ENCODE measurements around the gene RMC1.

DNA sequence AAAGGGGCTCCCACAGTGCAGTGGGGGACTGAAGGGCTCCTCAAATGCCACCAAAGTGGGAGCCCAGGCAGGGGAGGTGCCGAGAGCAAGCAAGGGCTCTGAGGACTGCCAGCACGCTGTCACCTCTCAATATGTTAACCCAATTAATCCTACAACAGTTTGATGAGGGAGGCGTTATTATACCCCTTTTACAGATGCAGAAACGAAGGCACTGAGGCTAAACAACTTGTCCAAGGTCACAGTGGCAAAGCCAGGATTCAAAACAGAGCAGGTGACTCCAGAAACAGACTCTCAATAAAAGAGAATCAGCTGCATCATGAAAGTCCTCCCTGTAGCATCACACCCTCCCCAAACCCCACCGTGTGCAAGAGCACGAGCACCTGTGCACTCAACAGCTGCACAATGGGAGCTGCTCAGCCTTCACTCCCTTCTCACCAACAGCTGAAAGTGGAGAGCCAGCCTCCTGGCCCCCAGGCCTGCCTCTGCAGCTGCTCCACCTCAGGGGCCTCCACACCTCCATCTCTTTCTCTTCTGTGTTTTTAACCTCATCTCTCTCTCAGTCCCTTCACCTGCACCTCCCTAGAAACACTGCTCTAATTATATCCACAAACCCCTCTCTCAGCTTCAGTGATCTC is 74.9 kb downstream of the RMC1 start:
- TF ChIP-seq POLR2A (IDR thresholded peaks at IDR 0.05) = no peak
- TF ChIP-seq CTCF (IDR thresholded peaks at IDR 0.05) = no peak
